DMS79 treated with DMSO at 0.1 percent for 48 hours (cell line): Measurements from ENCODE around the gene RTL10.
"Not testable (repeated sequence)": the region's sequence is repeated elsewhere in the genome, so short reads cannot be mapped to it uniquely, and the experiment has no call there.

Experiments
- DNase-seq: peaks from one replicate; lab custom pipeline; 2025; lab: John Stamatoyannopoulos, UW

The RTL10 gene

GRCh38 chr22:19843107-19843856 lies 11.4 kb downstream of the RTL10 start:
- DNase-seq, result no peak

DNA sequence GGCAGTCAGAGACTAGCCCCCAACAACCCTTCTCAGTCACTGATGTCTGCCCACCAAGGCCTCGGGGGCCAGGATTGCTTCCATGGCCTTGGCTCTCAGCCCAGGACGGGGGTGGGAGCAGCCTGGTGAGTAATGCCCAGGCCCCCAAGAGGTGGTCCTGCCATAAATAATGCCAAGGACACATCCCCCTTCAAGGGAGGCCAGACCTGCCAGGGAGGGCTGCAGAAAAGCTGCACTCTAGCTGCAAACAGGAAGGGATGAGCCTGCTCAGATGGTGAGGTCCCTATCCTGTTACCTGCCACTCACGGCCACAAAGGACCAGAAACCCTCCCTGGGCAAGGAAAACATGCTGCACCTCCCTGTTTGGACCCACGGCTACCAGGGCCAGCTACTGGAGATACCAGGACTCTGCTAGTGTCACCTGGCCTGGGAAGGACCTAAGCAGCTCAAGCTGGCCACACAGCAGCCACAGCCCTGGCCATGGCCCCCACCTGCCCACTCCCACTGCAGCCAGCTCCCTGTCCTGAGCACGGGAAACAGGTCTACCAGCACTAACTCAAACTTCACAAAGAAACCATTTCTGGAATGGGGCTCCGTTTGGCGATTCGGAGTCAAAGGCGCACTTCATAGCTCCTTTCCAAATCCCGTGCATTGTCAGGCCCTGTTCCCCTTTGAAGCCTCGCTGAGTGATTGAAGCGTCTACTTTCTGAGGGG lies 12.1 kb downstream of the RTL10 start:
- DNase-seq, result no peak

DNA sequence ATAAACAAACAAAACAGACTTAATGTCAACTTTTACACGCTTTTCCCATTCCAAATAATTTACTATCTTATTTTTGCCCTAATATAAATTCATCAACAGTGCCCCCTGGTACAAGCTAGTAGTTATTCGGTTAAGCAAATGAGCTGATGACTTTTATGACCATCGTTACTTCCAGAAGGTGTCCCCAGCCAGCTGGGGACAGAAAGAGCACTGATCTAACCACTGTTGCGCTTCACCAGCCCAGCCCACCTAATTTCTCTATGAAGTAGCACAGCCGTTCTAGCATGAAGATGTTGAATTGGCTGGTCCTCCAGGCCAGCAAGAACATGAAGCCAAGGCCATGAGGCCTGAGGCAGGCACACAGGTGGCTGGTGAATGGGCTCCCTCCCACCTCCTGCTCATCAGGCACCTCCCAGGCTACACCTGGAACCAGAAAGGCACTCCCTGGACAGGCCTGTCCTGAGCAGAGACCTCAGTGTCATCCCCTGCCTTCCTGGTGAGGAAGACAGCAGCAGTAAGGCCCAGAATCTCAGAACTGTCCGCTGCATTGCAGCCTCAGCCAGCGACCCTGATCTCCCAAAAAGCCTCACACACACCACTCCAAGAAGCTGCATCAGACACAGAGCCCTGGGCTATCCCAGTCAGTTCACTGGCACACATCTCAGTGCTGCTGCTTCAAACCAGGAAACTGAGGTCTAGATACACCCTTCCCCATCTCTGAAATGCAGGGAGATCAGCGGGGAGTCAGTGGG lies 12.9 kb downstream of the RTL10 start:
- peak; percentile 8 for DNase-seq

DNA sequence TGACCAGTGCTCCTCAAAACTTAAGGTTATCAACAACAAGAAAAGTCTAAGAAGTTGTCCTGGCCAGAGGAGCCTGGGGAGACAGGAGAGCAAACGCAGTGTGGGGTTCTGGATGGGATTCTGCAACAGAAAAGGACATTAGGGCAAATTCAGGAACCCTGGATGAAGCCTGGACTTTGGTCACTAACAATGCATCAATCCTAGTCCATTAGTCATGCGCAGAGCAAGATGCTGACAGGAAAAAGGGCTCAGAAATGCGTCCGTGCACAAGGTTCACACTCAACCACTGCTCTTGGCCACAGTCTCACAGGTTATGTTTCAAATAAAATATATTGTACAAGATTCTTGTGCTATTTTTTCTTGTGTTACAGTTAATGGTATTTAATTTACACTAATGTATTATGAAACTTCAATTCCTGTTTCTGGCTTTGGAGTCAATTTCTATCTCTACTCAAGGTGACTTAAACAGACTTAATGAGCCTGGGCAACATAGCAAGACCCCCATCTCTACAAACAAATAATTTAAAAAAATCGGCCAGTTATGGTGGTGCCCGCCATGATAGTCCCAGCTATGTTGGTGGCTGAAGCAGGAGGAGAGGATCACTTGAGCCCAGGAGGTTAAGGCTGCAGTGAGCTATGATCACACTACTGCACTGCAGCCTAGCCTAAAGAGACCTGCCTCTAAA lies 13.6 kb downstream of the RTL10 start:
- DNase-seq, result no peak

DNA sequence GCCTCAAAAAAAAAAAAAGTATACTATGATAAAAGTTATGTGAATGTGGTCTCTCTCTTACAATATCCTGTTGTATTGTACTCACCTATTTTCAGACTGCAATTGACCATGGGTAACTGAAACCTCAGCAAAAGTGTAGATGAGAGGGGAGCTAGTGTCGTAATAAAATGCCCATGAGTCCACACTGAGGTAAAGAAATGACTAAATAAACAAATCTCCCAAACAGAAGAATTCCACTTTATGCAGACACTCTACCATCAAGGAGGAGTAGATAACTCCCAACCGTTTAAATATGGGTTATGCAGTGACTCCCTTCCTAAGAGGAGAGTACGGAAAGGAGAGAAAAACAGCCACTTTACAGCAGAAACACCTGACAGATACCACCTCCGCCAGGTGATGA lies 14.6 kb downstream of the RTL10 start:
- DNase-seq, result no peak

GRCh38 chr22:19837915-19838314 lies 16.8 kb downstream of the RTL10 start:
- no peak for DNase-seq

DNA sequence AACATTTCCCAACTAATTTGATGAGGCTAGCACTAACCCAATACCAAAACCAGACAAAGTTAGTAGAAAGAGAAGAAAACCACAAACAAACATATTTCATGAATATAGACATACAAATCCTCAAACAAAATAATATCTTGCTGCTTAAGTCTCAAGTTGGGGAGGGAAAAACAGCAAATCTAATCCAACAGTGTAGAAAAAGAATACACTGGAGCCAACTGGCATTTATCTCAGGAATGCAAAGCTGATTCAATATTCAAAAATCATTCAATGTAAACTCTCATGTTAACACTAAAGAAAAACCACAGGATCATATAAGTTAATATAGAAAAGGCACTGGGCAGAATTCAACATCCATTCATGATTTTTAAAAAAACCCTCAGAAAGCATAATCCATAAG lies 18.2 kb downstream of the RTL10 start:
- DNase-seq, result no peak

DNA sequence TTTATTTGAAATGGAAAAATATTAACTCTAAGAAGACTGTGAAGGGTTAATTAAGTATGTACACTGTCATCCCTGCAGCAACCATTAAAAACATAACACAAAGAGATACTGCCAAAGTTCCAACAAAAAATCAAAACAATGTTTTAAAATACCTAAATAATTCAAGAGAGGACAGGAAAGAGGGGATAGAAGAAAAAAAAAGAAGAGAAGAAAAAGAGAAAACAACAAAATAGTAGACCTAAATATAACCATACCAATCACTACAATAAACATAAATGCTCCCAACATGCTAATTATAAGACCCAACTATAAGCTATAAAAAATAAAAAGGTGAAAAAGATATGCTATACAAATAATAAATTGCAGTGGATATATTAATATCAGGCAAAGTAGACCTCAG lies 20.1 kb downstream of the RTL10 start:
- DNase-seq, result no peak

DNA sequence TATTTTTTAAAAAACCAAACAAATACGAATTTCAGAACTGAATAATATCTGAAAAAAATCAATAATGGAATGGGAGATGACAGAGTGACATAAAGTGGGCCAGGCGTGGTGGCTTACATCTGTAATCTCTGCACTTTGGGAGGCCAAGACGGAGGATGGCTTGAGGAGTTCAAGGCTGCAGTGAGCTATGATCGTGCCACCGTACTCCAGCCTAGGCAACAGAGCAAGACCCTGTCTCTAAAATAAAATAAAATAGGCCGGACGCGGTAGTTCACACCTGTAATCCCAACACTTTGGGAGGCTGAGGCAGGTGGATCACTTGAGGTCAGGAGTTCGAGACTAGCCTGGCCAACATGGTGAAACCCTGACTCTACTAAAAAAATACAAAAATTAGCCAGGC lies 21.3 kb downstream of the RTL10 start:
- DNase-seq, result not testable (repeated sequence)

DNA sequence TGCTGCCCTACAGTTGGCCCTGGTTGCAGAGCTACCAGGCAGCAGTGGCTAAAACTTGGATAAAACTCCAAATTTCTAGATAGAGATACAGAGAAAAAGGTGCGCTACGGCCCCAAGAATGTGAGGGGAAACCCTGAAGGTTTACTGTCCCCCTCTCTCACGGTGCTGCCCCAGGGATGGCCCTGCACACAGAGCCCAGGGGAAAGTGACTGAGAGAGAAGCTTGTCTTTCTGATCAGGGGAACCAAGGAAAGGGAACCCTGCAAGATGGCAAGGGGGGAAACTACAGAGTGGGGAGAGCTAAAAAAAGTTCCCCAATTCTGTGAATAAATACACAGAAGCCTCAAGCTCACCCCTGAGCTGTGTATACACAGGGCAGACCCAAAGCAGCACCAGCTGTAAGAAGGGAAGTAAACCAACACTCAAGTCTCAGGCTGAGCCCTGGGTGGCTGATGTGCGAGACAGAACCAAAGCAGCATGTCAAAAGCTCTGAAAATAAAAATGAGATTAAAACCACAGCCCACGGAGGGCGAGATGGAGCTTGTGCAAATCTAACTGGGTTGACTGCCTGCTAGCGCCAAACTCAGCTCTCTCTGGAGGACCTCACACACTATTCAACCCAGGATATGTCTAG lies 22.1 kb downstream of the RTL10 start:
- no peak for DNase-seq

GRCh38 chr22:19831979-19832378 lies 22.7 kb downstream of the RTL10 start:
- not testable (repeated sequence) for DNase-seq

DNA sequence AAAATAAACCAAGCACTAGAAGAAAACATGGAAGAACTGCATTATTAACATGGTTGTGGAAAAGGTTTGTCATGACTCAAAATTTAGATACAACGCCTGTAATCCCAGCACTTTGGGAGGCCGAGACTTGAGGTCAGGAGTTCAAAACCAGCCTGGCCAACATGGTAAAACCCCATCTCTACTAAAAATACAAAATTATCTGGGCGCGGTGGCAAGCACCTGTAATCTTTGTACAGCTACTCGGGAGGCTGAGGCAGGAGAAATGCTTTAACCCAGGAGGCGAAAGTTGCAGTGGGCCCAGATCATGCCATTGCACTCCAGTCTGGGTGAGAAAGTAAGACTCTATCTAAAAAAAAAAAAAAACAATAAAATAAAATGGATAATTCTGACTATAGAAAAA lies 23.7 kb downstream of the RTL10 start:
- DNase-seq, result no peak

DNA sequence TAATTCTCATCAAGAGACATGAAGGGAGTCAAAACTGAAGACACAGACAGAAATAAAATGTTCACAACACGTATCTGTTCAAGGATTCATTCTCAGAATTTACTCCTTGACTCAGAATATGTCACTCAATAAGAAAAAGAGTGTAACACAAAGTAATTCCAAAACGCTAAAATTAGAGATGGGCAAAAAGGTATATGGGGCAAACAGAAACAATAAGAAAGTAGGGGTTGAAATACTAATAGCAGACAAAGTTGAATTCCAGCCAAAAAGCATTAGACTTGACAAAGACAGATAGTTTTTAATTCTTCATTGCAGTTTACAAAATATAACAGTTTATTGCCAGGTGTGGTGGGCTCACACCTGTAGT lies 26.7 kb downstream of the RTL10 start:
- DNase-seq, result no peak

DNA sequence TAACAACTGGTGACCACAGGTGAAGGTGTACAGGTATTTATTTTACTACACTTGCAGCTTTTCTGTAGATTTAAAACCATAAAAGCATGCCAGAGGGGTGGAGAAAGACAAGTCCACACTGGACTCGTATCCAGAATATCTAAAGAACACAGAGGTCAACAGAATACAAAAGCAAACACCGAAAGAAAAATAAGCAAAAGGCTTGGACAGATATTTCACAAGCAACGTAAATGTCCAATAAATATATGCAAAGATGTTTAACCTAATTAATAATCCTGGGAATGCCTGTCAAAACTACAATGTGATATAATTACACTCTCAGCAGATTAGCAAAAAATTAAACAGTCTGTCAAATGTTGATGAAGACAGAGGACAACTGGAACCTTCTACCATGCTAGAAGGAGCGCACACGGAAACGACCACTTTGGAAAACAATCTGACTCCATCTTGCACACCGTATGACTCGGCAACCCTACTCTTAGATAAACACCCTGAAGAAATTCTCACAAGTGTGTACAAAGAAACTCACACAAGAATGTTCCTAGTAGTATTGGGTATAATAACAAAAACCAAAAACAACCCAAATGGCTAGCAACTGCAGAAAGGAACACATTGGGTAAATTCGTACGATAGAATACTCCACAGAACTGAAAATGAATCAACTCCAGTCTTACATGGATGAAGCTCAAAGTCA lies 27.2 kb downstream of the RTL10 start:
- no peak for DNase-seq

DNA sequence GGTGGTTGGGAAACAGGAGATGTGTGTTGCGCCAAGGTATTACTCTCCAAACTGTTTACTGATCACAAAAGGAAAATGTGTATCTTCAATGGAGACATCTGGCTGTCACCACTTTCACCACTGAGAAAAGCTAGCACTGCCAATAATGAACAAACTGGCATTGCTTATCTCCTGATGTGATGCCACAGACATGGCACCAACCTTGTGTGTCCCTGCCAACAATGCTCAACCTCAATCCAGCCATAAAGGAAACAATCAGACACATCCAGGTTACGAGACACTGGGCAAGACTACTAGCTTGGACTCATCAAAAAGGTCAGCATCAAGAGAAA lies 28.1 kb downstream of the RTL10 start:
- DNase-seq, result no peak

GRCh38 chr22:19825904-19826618 lies 28.6 kb downstream of the RTL10 start:
- no peak for DNase-seq

DNA sequence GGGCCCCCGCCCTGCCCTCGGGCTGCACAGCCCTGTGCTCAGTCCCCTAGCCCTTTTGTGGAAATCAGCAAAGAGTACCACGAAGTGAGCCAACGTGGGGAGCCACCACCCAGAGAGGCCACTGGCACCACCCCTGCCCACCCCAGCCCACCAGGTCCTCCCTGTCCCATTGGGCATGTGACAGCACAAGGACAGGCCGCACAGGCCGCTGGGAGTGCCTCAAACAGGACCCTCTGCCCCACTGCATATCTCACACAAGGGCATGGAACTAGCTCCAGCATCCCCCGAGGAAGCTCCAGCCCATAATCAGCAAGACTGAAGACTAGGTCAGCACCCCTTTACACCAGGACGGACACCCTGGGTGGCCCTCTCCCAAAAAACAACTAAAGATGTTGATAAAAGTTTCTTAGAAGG lies 29.7 kb downstream of the RTL10 start:
- DNase-seq, result no peak

- DNase-seq, result no peak
Observed at GRCh38 chr22:19824212-19824925, 30.3 kb downstream of the RTL10 start.

DNA sequence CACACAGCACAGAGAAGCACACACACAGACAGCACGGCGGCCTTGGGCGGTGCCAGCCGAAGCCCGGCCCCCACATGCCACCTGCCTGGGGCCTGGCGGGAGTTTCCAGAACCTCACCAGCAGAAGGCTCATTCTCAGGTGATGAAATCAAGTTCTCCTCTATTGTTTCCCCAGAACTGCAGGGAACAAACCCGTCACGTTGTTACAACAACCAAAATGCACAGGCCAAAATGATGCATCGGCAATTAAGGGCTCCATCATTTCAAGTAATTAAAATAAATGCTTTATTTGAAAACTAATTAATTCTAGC lies 30.8 kb downstream of the RTL10 start:
- DNase-seq, result no peak

- DNase-seq, result no peak
Observed at GRCh38 chr22:19823191-19823901, 31.3 kb downstream of the RTL10 start.
